NCI-H2029 treated with DMSO at 0.1 percent for 48 hours (cell line): ENCODE data around the gene CD40.
"Not testable (repeated sequence)": the region's sequence is repeated elsewhere in the genome, so short reads cannot be mapped to it uniquely, and the experiment has no call there.

ENCODE experiments used
- DNase-seq: peaks from one replicate; lab custom pipeline; 2025; lab: John Stamatoyannopoulos, UW

The CD40 gene

GRCh38 chr20:46117704-46118467 lies at the start of gene CD40:
Gene CD40, plus strand, starts transcription at chr20:46118314. Its CDS starts 30 bp downstream, at chr20:46118344.
- DNase-seq = peak; percentile 13

- DNase-seq = no peak
Observed at GRCh38 chr20:46070215-46070900, 47.8 kb upstream of the CD40 start.

- no peak for DNase-seq
Observed at GRCh38 chr20:46071573-46071972, 46.5 kb upstream of the CD40 start.

- no peak for DNase-seq
Observed at GRCh38 chr20:46073024-46073423, 45.1 kb upstream of the CD40 start.

- DNase-seq = no peak
Observed at GRCh38 chr20:46073443-46073842, 44.7 kb upstream of the CD40 start.

GRCh38 chr20:46074006-46074405 lies 44.1 kb upstream of the CD40 start:
- DNase-seq = no peak

- no peak for DNase-seq
Observed at GRCh38 chr20:46076806-46077205, 41.3 kb upstream of the CD40 start.

- DNase-seq = no peak
Observed at GRCh38 chr20:46077642-46078305, 40.3 kb upstream of the CD40 start.

- no peak for DNase-seq
Observed at GRCh38 chr20:46078954-46079353, 39.2 kb upstream of the CD40 start.

GRCh38 chr20:46081074-46081473 lies 37.0 kb upstream of the CD40 start:
- no peak for DNase-seq

GRCh38 chr20:46083101-46083500 lies 35.0 kb upstream of the CD40 start:
- no peak for DNase-seq

- DNase-seq = no peak
Observed at GRCh38 chr20:46083531-46084061, 34.5 kb upstream of the CD40 start.

- DNase-seq = no peak
Observed at GRCh38 chr20:46084805-46085178, 33.3 kb upstream of the CD40 start.

GRCh38 chr20:46085179-46085851 lies 32.8 kb upstream of the CD40 start:
- peak; percentile 49 for DNase-seq

- no peak for DNase-seq
Observed at GRCh38 chr20:46087161-46087560, 31.0 kb upstream of the CD40 start.

- no peak for DNase-seq
Observed at GRCh38 chr20:46088409-46089166, 29.5 kb upstream of the CD40 start.

GRCh38 chr20:46089167-46089416 lies 29.0 kb upstream of the CD40 start:
- DNase-seq = no peak

- peak; percentile 77 for DNase-seq
Observed at GRCh38 chr20:46089417-46090388, 28.4 kb upstream of the CD40 start, which contains the start of gene NCOA5. Gene NCOA5, minus strand, starts transcription at chr20:46089962. Its CDS starts 10,538 bp downstream, at chr20:46079424.

GRCh38 chr20:46091622-46092535 lies 26.2 kb upstream of the CD40 start:
- DNase-seq = not testable (repeated sequence)
